Esophagus muscularis mucosa (tissue), 4 donors: ENCODE data around the gene OBP2A. TPM values are rescaled to one million over a fixed set of nuclear protein-coding genes. Genes with fewer than 3 reads are reported as not detected.

Experiments used
- DNase-seq: peaks from one replicate; pipeline ENCODE4 v3.0.0-alpha.2; 2017; ENCODE audit errors: extremely low spot score
- H3K27ac ChIP-seq, 4 donors: fragments of 200-600 bp; sonication (generic); replicated peaks in 1 of 4; 1 replicate in 3 of 4; 2 replicates in 1 of 4; pipeline ENCODE4 v1.5.1; 2016 to 2019; ENCODE audit warnings: mild to moderate bottlenecking in 1 of 4
- H3K27me3 ChIP-seq, 4 donors: fragments of 200-600 bp; sonication (generic); one replicate each; pipeline versions ENCODE4 v1.5.1 to v1.6.0; 2016 to 2019
- H3K36me3 ChIP-seq, 4 donors: fragments of 200-600 bp; sonication (generic); one replicate each; pipeline ENCODE4 v1.5.1; 2016 to 2019
- H3K4me1 ChIP-seq, 4 donors: fragments of 200-600 bp; sonication (generic); one replicate each; pipeline ENCODE4 v1.5.1; 2016 to 2019
- H3K4me3 ChIP-seq, 4 donors: fragments of 200-600 bp; sonication (generic); 1 replicate in 2 of 4; 2 replicates in 2 of 4; pipeline ENCODE4 v1.5.1; 2016 to 2019; ENCODE audit warnings: mild to moderate bottlenecking in 4 of 4, moderate library complexity in 1 of 4
- H3K9me3 ChIP-seq, 4 donors: fragments of 200-600 bp; sonication (generic); 1 replicate in 3 of 4; 2 replicates in 1 of 4; pipeline ENCODE4 v1.5.1; 2016 to 2019
- EP300 ChIP-seq: sonication (generic); formaldehyde crosslinking; IDR thresholded peaks from one replicate; pipeline ENCODE4 v1.6.1; 2017; ENCODE audit warnings: antibody characterized with exemption
- POLR2A ChIP-seq: fragments of 450-650 bp; IDR thresholded peaks from one replicate; pipeline ENCODE4 v1.6.1; 2017; ENCODE audit warnings: antibody characterized with exemption, moderate library complexity, mild to moderate bottlenecking, low read depth
- POLR2AphosphoS5 ChIP-seq, 2 donors: sonication (generic); formaldehyde crosslinking; IDR thresholded peaks; one replicate each; pipeline ENCODE4 v1.6.1; 2017; ENCODE audit warnings: antibody characterized with exemption in 2 of 2
- WGBS: methylation state at CpG from one replicate; pipeline ENCODE4 v1.1.5; 2018; 5-methylcytosine and 5-hydroxymethylcytosine counted together
- intact Hi-C: fragments of 100-400 bp; cut with DNase I; formaldehyde crosslinking; loops from one replicate; pipeline ENCODE4 v1.15.1; 2023
- total RNA-seq, 4 donors: library from RNA; depleted of rRNA; stranded (reverse); fragments of >200 nt; gene quantifications; one replicate each; pipeline versions ENCODE4 v1.1.0 to v1.2.1, GENCODE V29; 2016
- TF ChIP-seq, protein P1 (sequence below), 3 experiments: fragments of 200-600 bp in 2 of 3; fragments of 450-650 bp in 1 of 3; sonication (generic) in 2 of 3; IDR thresholded peaks; one replicate each; pipeline ENCODE4 v1.5.1; 2017 to 2019; ENCODE audit warnings: antibody characterized with exemption in 3 of 3, mild to moderate bottlenecking in 2 of 3, moderate library complexity in 1 of 3

Gene OBP2A
- total RNA-seq, 4 donors from 2014 or later: not detected

DNA sequence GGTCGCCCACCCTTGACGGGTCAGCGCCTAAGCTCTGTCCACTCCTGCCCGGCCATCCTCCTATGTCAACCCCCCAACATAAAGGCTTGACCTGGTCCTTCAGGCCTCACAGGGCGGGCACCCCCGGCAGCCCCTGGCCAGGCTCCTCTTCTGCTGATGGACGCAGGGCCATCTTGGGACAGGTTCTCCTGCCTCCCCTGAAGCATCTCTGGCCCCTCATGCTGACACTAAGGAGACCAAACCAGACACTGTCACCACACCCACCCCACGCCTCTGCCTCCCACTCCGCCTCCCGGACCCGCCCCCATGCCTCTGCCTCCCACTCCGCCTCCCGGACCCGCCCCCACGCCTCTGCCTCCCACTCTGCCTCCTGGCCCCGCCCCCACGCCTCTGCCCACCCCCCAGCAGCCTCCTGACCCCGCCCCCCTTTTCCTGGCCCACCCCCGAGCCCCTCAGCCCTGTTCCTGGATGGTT, 6.8 kb downstream of the OBP2A start:
- TF ChIP-seq, protein P1, sequence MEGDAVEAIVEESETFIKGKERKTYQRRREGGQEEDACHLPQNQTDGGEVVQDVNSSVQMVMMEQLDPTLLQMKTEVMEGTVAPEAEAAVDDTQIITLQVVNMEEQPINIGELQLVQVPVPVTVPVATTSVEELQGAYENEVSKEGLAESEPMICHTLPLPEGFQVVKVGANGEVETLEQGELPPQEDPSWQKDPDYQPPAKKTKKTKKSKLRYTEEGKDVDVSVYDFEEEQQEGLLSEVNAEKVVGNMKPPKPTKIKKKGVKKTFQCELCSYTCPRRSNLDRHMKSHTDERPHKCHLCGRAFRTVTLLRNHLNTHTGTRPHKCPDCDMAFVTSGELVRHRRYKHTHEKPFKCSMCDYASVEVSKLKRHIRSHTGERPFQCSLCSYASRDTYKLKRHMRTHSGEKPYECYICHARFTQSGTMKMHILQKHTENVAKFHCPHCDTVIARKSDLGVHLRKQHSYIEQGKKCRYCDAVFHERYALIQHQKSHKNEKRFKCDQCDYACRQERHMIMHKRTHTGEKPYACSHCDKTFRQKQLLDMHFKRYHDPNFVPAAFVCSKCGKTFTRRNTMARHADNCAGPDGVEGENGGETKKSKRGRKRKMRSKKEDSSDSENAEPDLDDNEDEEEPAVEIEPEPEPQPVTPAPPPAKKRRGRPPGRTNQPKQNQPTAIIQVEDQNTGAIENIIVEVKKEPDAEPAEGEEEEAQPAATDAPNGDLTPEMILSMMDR (IDR thresholded peaks at IDR 0.05): no peak
- TF ChIP-seq POLR2AphosphoS5 (IDR thresholded peaks at IDR 0.05) (no peak), EP300 (no peak), POLR2A (no peak)
- H3K9me3 ChIP-seq: no peaks in the 10 kb centered on the region
- H3K4me3 ChIP-seq: no peak overlapping the region
- no peak for DNase-seq
- WGBS: 90% methylated on average over 19 of the region's 19 CpGs
- H3K36me3 ChIP-seq: no peaks in the 10 kb centered on the region
- peaks cover 0 to 21% (median 0%) of the 10 kb centered on the region in 4 donors for H3K27me3 ChIP-seq
- H3K4me1 ChIP-seq: no peaks in the 10 kb centered on the region
- H3K27ac ChIP-seq: no peak overlapping the region
- intact Hi-C loops: no loop called here

DNA sequence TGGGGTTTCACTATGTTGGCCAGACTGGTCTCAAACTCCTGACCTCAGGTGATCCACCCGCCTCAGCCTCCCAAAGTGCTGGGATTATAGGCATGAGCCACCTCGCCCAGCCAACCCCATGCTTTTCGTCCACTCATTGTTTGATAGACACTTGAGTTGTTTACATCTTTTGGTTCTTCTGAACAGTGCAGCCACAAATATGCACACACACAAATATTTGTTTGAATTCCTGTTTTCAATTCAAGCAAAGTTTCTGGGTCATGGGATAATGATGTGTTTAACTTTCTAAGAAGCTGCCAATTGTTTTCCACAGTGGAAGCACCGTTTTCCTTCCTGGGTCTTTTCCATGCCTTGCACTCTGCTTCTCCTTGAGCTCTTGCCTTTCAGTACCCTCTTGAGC, 8.8 kb downstream of the OBP2A start:
- H3K9me3 ChIP-seq: no peaks in the 10 kb centered on the region
- H3K36me3 ChIP-seq: no peaks in the 10 kb centered on the region
- peaks cover 0 to 9% (median 0%) of the 10 kb centered on the region in 4 donors for H3K27me3 ChIP-seq
- intact Hi-C loops: no loop called here
- DNase-seq: no peak
- H3K4me1 ChIP-seq: no peaks in the 10 kb centered on the region
- H3K27ac ChIP-seq: no peak overlapping the region
- TF ChIP-seq EP300 (no peak), POLR2A (no peak), POLR2AphosphoS5 (IDR thresholded peaks at IDR 0.05) (no peak)
- TF ChIP-seq, protein P1 (IDR thresholded peaks at IDR 0.05): no peak
- WGBS: 84% methylated on average over 4 of the region's 4 CpGs
- H3K4me3 ChIP-seq: no peak overlapping the region

DNA sequence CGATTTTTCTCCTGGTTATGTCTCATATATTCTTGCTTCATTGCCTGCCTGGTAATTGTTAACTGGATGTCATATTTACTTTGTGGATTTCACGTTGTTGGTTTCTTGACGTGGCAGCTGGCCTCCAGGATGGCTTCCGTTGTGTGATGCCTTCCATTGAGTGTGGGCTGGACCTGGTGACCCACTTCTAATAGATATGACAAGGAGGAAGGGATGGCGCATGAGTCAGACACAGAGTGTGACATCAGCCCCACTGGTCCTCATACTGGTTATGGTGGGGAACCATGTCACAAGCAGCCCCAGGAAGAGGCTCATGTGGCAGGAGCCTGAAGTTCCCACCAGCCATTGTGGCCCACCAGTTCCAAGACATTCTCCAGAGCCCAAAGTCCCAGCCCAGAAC, 9.3 kb downstream of the OBP2A start:
- WGBS: 89% methylated on average over 4 of the region's 5 CpGs
- Histone ChIP-seq H3K4me3 (no peak overlapping the region), H3K36me3 (no peaks in the 10 kb centered on the region), H3K27ac (no peak overlapping the region), H3K27me3 (peaks cover 0 to 11% (median 0%) of the 10 kb centered on the region in 4 donors), H3K4me1 (no peaks in the 10 kb centered on the region), H3K9me3 (no peaks in the 10 kb centered on the region)
- intact Hi-C loops: no loop called here
- DNase-seq: no peak
- TF ChIP-seq POLR2AphosphoS5 (IDR thresholded peaks at IDR 0.05) (no peak), EP300 (no peak), POLR2A (no peak)
- TF ChIP-seq, protein P1 (IDR thresholded peaks at IDR 0.05): no peak

DNA sequence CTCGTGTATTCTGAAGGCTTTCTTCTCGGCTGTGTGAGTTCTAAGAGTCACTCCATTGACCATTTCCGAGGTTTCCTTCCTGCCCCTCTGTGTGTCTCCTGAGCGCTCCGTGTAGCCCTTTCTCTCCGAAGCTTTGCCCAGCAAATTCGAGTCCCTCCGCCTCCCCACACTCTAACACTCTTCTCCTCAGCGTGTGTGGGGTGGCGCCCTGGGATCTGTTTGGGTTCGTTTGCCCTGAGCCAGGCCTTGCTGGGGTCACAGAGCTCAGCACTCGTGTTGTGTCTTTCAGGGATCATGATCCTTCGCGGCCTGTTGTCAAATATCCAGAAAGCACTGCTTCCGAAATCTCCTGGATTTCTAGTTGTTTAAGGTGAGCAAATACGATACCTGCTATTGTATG, 10.0 kb downstream of the OBP2A start:
- Histone ChIP-seq H3K9me3 (no peaks in the 10 kb centered on the region), H3K27me3 (peaks cover 0 to 13% (median 0%) of the 10 kb centered on the region in 4 donors), H3K4me1 (no peaks in the 10 kb centered on the region), H3K27ac (no peak overlapping the region), H3K4me3 (no peak overlapping the region), H3K36me3 (no peaks in the 10 kb centered on the region)
- intact Hi-C loops: no loop called here
- no peak for DNase-seq
- WGBS: 75% methylated on average over 16 of the region's 16 CpGs
- TF ChIP-seq EP300: no peak
- TF ChIP-seq POLR2AphosphoS5 (IDR thresholded peaks at IDR 0.05): no peak
- TF ChIP-seq POLR2A: no peak
- TF ChIP-seq, protein P1 (IDR thresholded peaks at IDR 0.05): no peak

DNA sequence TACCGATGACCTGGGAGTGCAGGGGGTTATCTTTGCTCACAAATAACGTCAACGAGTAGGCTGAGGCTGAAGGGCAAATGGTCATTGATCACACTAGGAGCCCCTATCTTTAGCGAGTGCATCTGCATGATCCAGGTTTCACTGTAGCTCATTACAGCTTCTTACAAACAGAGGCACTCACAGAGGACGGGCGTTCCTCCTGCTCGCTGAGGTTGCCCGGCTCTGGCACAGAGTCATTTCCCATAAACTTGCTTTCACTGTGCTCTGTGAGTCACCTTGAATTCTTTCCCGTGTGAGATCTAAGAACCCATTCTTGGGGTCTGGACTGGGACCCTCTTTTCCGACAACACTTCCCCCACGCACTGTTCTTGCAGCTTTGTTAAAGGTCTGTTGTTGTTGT, 13.7 kb downstream of the OBP2A start:
- H3K9me3 ChIP-seq: peaks cover 0 to 12% (median 0%) of the 10 kb centered on the region in 4 donors
- 48% methylated on average over 10 of the region's 11 CpGs for WGBS
- intact Hi-C loops: no loop called here
- peaks cover 0 to 50% (median 0%) of the 10 kb centered on the region in 4 donors for H3K27me3 ChIP-seq
- no peak for TF ChIP-seq POLR2AphosphoS5 (IDR thresholded peaks at IDR 0.05)
- no peak for TF ChIP-seq EP300
- TF ChIP-seq, protein P1 (IDR thresholded peaks at IDR 0.05): no peak
- no peak for TF ChIP-seq POLR2A
- no peaks in the 10 kb centered on the region for H3K4me1 ChIP-seq
- H3K36me3 ChIP-seq: no peaks in the 10 kb centered on the region
- H3K4me3 ChIP-seq: no peak overlapping the region
- no peak overlapping the region for H3K27ac ChIP-seq
- DNase-seq: no peak
